NT2/D1 (cell line): Measurements from ENCODE around the gene NTSR2.

Source experiments
- DNase-seq: peaks from one replicate; pipeline ENCODE4 v3.0.0-alpha.2; 2011; ENCODE audit warnings: low read depth, low spot score
- H3K27me3 ChIP-seq: 2 replicates; pipeline ENCODE4 v1.6.0; 2011; ENCODE audit warnings: mild to moderate bottlenecking; ENCODE audit not compliant: insufficient read length, insufficient read depth
- H3K36me3 ChIP-seq: 2 replicates; pipeline ENCODE4 v1.6.1; 2011; ENCODE audit warnings: mild to moderate bottlenecking, low read length, mixed read lengths; ENCODE audit not compliant: insufficient read depth, insufficient read length
- H3K4me1 ChIP-seq: 2 replicates; pipeline ENCODE4 v1.5.1; 2011; ENCODE audit not compliant: insufficient read depth, insufficient read length
- H3K4me3 ChIP-seq: 2 replicates; pipeline ENCODE4 v1.5.1; 2011; ENCODE audit warnings: low read depth; ENCODE audit not compliant: insufficient read length
- H3K9ac ChIP-seq: 2 replicates; pipeline ENCODE4 v1.6.0; 2011; ENCODE audit warnings: low read depth; ENCODE audit not compliant: insufficient read length
- H3K9me3 ChIP-seq: 2 replicates; pipeline ENCODE4 v1.5.1; 2011; ENCODE audit warnings: mild to moderate bottlenecking, low read length; ENCODE audit not compliant: insufficient read depth
- SUZ12 ChIP-seq: IDR thresholded peaks from 2 replicates; pipeline ENCODE4 v1.6.1; 2011; ENCODE audit not compliant: insufficient read length, insufficient read depth; ENCODE audit errors: extremely low read depth
- YY1 ChIP-seq: IDR thresholded peaks from 2 replicates; pipeline ENCODE4 v1.6.1; 2011; ENCODE audit not compliant: insufficient read length, insufficient read depth
- ZNF274 ChIP-seq: IDR thresholded peaks from 2 replicates; pipeline ENCODE4 v1.6.1; 2011; ENCODE audit warnings: mild to moderate bottlenecking, low read depth, low read length

The NTSR2 gene

DNA sequence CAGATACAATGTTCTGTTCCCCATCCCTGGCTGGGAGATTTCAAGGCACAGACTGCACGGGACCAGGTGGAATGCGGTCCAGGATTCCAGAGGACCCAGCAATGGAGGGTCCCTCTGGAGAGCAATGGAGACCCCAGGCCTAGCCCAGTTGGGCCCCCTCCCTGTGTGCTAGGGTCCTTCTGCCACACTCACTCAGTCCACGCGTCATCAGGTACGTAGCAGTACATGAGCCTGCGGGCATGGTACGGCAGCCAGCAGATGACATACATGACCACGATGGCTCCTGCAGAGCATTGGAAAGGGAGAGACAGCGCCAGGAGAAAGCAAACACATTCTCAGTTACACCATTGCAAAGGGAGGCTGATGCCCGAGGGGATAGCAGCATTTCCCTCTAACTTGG lies 10.1 kb downstream of the NTSR2 start:
- Histone ChIP-seq H3K9ac (no peak overlapping the region), H3K4me3 (no peak overlapping the region), H3K27me3 (no peaks in the 10 kb centered on the region), H3K36me3 (no peaks in the 10 kb centered on the region), H3K9me3 (peaks cover 10% of the 10 kb centered on the region; the same call in 1 of the 2 replicates), H3K4me1 (no peaks in the 10 kb centered on the region)
- TF ChIP-seq YY1 (no peak), SUZ12 (no peak), ZNF274 (no peak)
- DNase-seq = no peak

DNA sequence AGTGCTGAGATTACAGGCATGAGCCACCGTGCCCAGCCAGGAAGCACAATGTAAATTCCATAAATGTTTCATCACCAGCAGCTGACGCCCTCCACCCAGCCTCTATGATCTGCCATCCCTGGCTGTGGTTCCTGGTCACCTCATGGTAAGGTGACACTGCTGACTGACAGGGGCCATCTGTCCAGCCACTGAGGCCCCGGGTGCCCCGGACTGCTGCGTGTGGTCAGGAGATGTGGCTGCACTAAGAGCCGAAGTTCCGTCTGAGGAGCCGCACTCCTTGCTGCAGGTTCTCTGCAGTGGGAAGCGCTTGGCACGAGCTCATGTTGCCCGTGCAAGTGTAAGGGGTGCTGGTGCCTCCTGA lies 10.9 kb downstream of the NTSR2 start:
- no peak overlapping the region for H3K4me3 ChIP-seq
- no peak overlapping the region for H3K9ac ChIP-seq
- DNase-seq = no peak
- H3K9me3 ChIP-seq = peaks cover 10% of the 10 kb centered on the region; the same call in 1 of the 2 replicates
- H3K36me3 ChIP-seq = no peaks in the 10 kb centered on the region
- H3K27me3 ChIP-seq = no peaks in the 10 kb centered on the region
- TF ChIP-seq YY1 (no peak), ZNF274 (no peak), SUZ12 (no peak)
- no peaks in the 10 kb centered on the region for H3K4me1 ChIP-seq

DNA sequence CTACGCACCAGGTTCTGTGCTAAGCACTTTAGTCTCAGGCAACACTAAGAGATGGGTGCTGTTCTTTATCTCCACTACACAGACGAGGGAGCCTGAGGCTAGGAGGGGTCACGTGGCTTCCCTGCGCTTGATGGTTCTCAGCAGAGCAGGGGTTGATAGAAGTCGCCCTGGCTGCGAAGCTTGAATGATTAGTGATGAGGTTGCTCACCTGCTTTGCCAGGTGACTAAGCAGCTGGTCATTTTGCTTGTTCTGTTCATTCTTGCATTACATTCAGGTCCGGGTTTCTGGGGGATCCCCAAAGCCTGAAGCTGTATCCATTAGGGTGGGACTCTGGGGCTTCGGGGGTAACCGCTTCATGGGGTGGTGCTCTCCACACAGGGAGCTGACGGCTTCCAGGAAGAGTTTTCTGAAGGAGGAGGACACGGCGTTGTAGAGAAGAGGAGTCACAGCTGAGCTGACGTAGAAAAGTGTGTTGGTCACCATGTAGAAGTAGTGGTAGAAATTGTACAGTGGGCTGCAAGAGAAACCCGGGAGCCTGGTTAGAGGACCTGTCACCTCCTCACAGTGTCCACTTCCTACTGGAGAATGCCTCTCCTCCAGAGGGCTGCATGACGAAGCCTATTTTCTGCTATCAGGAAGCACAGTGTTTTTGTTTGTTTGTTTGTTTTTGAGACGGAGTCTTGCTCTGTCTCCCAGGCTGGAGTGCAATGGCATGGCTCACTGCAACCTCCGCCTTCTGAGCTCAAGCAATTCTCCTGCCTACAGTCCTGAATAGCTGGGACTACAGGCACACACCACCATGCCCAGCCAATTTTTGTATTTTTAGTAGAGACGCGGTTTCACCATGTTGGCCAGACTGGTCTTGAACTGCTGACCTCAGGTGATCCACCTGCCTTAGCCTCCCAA lies 11.5 kb downstream of the NTSR2 start:
- no peak overlapping the region for H3K9ac ChIP-seq

GRCh38 chr2:11657646-11658045 lies 12.3 kb downstream of the NTSR2 start:
- Histone ChIP-seq H3K9ac (no peak overlapping the region), H3K36me3 (no peaks in the 10 kb centered on the region), H3K27me3 (no peaks in the 10 kb centered on the region), H3K4me1 (no peaks in the 10 kb centered on the region), H3K4me3 (no peak overlapping the region), H3K9me3 (peaks cover under 1% of the 10 kb centered on the region; the same call in 1 of the 2 replicates)
- no peak for DNase-seq
- TF ChIP-seq YY1 (no peak), ZNF274 (no peak), SUZ12 (no peak)

More for the DNA sequence above, 11.5 kb downstream of the NTSR2 start:
- Histone ChIP-seq H3K36me3 (no peaks in the 10 kb centered on the region), H3K9me3 (peaks cover 8% of the 10 kb centered on the region; the same call in 1 of the 2 replicates), H3K4me3 (no peak overlapping the region), H3K27me3 (no peaks in the 10 kb centered on the region), H3K4me1 (no peaks in the 10 kb centered on the region)
- no peak for TF ChIP-seq ZNF274
- no peak for TF ChIP-seq YY1
- no peak for TF ChIP-seq SUZ12
- no peak for DNase-seq

DNA sequence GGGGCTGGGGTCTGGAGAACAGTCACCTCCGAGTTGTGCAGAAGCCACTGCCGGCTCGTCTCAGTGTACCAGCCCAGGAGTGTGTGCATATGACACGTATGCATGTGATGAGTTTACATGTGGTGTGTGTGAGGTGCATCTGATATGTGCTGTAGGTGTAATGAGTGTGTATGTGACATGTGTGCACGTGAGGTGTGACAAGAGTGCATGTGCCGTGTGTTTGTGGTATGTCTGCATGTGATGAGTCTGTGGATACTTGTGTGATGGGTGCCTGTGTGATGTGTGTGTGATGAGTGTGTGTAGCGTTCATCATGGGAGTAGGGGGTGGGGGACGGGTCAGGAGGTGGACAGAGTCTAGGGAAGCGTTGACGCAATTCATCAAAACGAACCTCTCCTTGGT lies 12.8 kb downstream of the NTSR2 start:
- no peak for DNase-seq
- Histone ChIP-seq H3K27me3 (no peaks in the 10 kb centered on the region), H3K9me3 (no peaks in the 10 kb centered on the region; the same call in 1 of the 2 replicates), H3K9ac (no peak overlapping the region), H3K36me3 (no peaks in the 10 kb centered on the region), H3K4me3 (no peak overlapping the region), H3K4me1 (no peaks in the 10 kb centered on the region)
- TF ChIP-seq ZNF274 (no peak), YY1 (no peak), SUZ12 (no peak)

- no peak for TF ChIP-seq ZNF274
- no peak for TF ChIP-seq YY1
- TF ChIP-seq SUZ12 = no peak
- Histone ChIP-seq H3K4me1 (no peaks in the 10 kb centered on the region), H3K4me3 (no peak overlapping the region), H3K9ac (no peak overlapping the region), H3K27me3 (no peaks in the 10 kb centered on the region), H3K36me3 (no peaks in the 10 kb centered on the region), H3K9me3 (no peaks in the 10 kb centered on the region)
- DNase-seq = no peak
Measured at GRCh38 chr2:11656671-11657101, 13.3 kb downstream of the NTSR2 start.

- Histone ChIP-seq H3K4me1 (no peaks in the 10 kb centered on the region), H3K27me3 (no peaks in the 10 kb centered on the region), H3K36me3 (no peaks in the 10 kb centered on the region), H3K9ac (no peak overlapping the region), H3K4me3 (no peak overlapping the region), H3K9me3 (no peaks in the 10 kb centered on the region)
- no peak for DNase-seq
- TF ChIP-seq YY1 = no peak
- TF ChIP-seq SUZ12 = no peak
- TF ChIP-seq ZNF274 = no peak
Measured at GRCh38 chr2:11656252-11656651, 13.7 kb downstream of the NTSR2 start.
